GM06990 (cell line): Measurements from ENCODE around the gene GALK1.

Experiments used
- DNase-seq: peaks from one replicate; pipeline ENCODE4 v3.0.0-alpha.2; 2011; ENCODE audit not compliant: insufficient read length; ENCODE audit errors: extremely low read depth
- H3K27me3 ChIP-seq: replicated peaks from 2 replicates; pipeline ENCODE4 v1.6.0; 2011; ENCODE audit warnings: low read length; ENCODE audit not compliant: control insufficient read depth, insufficient read depth
- H3K36me3 ChIP-seq: 2 replicates; pipeline ENCODE4 v1.5.1; 2011; ENCODE audit warnings: low read length; ENCODE audit not compliant: control insufficient read depth, insufficient read depth
- H3K4me3 ChIP-seq: replicated peaks from 2 replicates; pipeline ENCODE4 v1.5.1; 2011; ENCODE audit warnings: low read depth, mild to moderate bottlenecking, control low read depth, low read length
- CTCF ChIP-seq: IDR thresholded peaks from 2 replicates; pipeline ENCODE4 v1.5.1; 2011; ENCODE audit warnings: low read length, control low read depth, mild to moderate bottlenecking, inconsistent platforms; ENCODE audit not compliant: insufficient read depth, poor library complexity, severe bottlenecking

Gene GALK1

GRCh38 chr17:75733471-75733870 lies 31.5 kb downstream of the GALK1 start:
- no peak for TF ChIP-seq CTCF
- Histone ChIP-seq H3K27me3 (no peaks in the 10 kb centered on the region), H3K36me3 (no peaks in the 10 kb centered on the region), H3K4me3 (no peak overlapping the region)
- no peak for DNase-seq

GRCh38 chr17:75731716-75732498 lies 33.1 kb downstream of the GALK1 start:
- no peak for TF ChIP-seq CTCF
- H3K36me3 ChIP-seq = no peaks in the 10 kb centered on the region
- H3K4me3 ChIP-seq = no peak overlapping the region
- no peak for DNase-seq
- H3K27me3 ChIP-seq = no peaks in the 10 kb centered on the region

GRCh38 chr17:75731086-75731715 lies 33.8 kb downstream of the GALK1 start:
- no peak for DNase-seq
- H3K4me3 ChIP-seq = no peak overlapping the region
- no peaks in the 10 kb centered on the region for H3K27me3 ChIP-seq
- H3K36me3 ChIP-seq = no peaks in the 10 kb centered on the region
- no peak for TF ChIP-seq CTCF

- Histone ChIP-seq H3K27me3 (no peaks in the 10 kb centered on the region), H3K36me3 (no peaks in the 10 kb centered on the region), H3K4me3 (no peak overlapping the region)
- no peak for DNase-seq
- TF ChIP-seq CTCF = no peak
Observed at GRCh38 chr17:75730065-75730464, 34.9 kb downstream of the GALK1 start.

- no peak for TF ChIP-seq CTCF
- no peaks in the 10 kb centered on the region for H3K27me3 ChIP-seq
- no peak overlapping the region for H3K4me3 ChIP-seq
- no peak for DNase-seq
- H3K36me3 ChIP-seq = no peaks in the 10 kb centered on the region
Observed at GRCh38 chr17:75729351-75729750, 35.6 kb downstream of the GALK1 start.
